GM19025 (cell line): Measurements from ENCODE around the gene VPS26B.
"Not testable (repeated sequence)": the region's sequence is repeated elsewhere in the genome, so short reads cannot be mapped to it uniquely, and the experiment has no call there.

Experiments
- ATAC-seq: cut with Tn5 transposase; IDR thresholded peaks from one replicate; pipeline ENCODE4 v1.9.1; 2021; ENCODE audit warnings: mild to moderate bottlenecking, low read depth, moderate library complexity; ENCODE audit not compliant: unreplicated experiment

The VPS26B gene

GRCh38 chr11:134254433-134255183 is 30.1 kb downstream of the VPS26B start:
- no peak for ATAC-seq

- not testable (repeated sequence) for ATAC-seq
These were observed 30.7 kb downstream of the VPS26B start for GRCh38 chr11:134255184-134255561.

GRCh38 chr11:134257101-134257500 is 32.6 kb downstream of the VPS26B start:
- ATAC-seq = no peak

GRCh38 chr11:134258577-134258976 is 34.1 kb downstream of the VPS26B start:
- ATAC-seq = no peak

- ATAC-seq = no peak
These were observed 36.0 kb downstream of the VPS26B start for GRCh38 chr11:134260503-134260902.

- no peak for ATAC-seq
These were observed 36.5 kb downstream of the VPS26B start for GRCh38 chr11:134260983-134261382.

- ATAC-seq = no peak
These were observed 37.4 kb downstream of the VPS26B start for GRCh38 chr11:134261626-134262488.

GRCh38 chr11:134264966-134265764 is 40.7 kb downstream of the VPS26B start:
- ATAC-seq = no peak

- ATAC-seq = no peak
These were observed 42.0 kb downstream of the VPS26B start for GRCh38 chr11:134266440-134266839.

GRCh38 chr11:134266841-134267251 is 42.4 kb downstream of the VPS26B start:
- no peak for ATAC-seq

- no peak for ATAC-seq
These were observed 43.0 kb downstream of the VPS26B start for GRCh38 chr11:134267461-134267860.

- no peak for ATAC-seq
These were observed 43.5 kb downstream of the VPS26B start for GRCh38 chr11:134267966-134268365.

GRCh38 chr11:134270250-134270714 is 45.8 kb downstream of the VPS26B start:
- no peak for ATAC-seq

GRCh38 chr11:134271978-134272377 is 47.5 kb downstream of the VPS26B start:
- no peak for ATAC-seq

- no peak for ATAC-seq
These were observed 48.2 kb downstream of the VPS26B start for GRCh38 chr11:134272381-134273316.

GRCh38 chr11:134273317-134273712 is 48.8 kb downstream of the VPS26B start:
- no peak for ATAC-seq

- ATAC-seq = no peak
These were observed 50.7 kb downstream of the VPS26B start for GRCh38 chr11:134275188-134275533.

- ATAC-seq = no peak
These were observed 51.3 kb downstream of the VPS26B start, which contains the start of gene GLB1L3 for GRCh38 chr11:134275534-134276395. Gene GLB1L3, plus strand, starts transcription at chr11:134276379. Its CDS starts 362 bp downstream, at chr11:134276741.
